ENCODE results near the gene KDM5B. TPM values are rescaled to one million over a fixed set of nuclear protein-coding genes. Genes with fewer than 3 reads are reported as not detected.
"Not testable (repeated sequence)": the region's sequence is repeated elsewhere in the genome, so short reads cannot be mapped to it uniquely, and the experiment has no call there.

The KDM5B gene
- total RNA-seq, 1 donor from 2014 or later = 14.6 TPM

GRCh38 chr1:202798260-202798659 is 10.0 kb downstream of the KDM5B start:
- intact Hi-C loops (cut with micrococcal nuclease) = no loop called here
- ATAC-seq = no peak

GRCh38 chr1:202796670-202797069 is 11.6 kb downstream of the KDM5B start:
- intact Hi-C loops (cut with micrococcal nuclease) = no loop called here
- DNase-seq (no peak), ATAC-seq (no peak)

More at GRCh38 chr1:202798260-202798659, 10.0 kb downstream of the KDM5B start:
- no peak for DNase-seq

- DNase-seq; intact Hi-C loops (cut with micrococcal nuclease); ATAC-seq: not testable (repeated sequence)
Measured at GRCh38 chr1:202794931-202795330, 13.3 kb downstream of the KDM5B start.

- intact Hi-C loops (cut with micrococcal nuclease) = no loop called here
- ATAC-seq (no peak), DNase-seq (no peak)
Measured at GRCh38 chr1:202794051-202794740, 14.0 kb downstream of the KDM5B start.

- ATAC-seq = no peak
- DNase-seq = no peak
- intact Hi-C loops (cut with micrococcal nuclease) = no loop called here
Measured at GRCh38 chr1:202791077-202791747, 17.0 kb downstream of the KDM5B start.

GRCh38 chr1:202788800-202789199 is 19.4 kb downstream of the KDM5B start:
- intact Hi-C loops (cut with micrococcal nuclease) = no loop called here
- ATAC-seq = no peak
- DNase-seq = no peak

- DNase-seq (no peak), ATAC-seq (no peak)
- intact Hi-C loops (cut with micrococcal nuclease) = no loop called here
Measured at GRCh38 chr1:202786804-202787203, 21.4 kb downstream of the KDM5B start.

- DNase-seq = no peak
- intact Hi-C loops (cut with micrococcal nuclease) = no loop called here
- ATAC-seq = no peak
Measured at GRCh38 chr1:202781180-202781579, 27.0 kb downstream of the KDM5B start.

- intact Hi-C loops (cut with micrococcal nuclease) = no loop called here
- DNase-seq (no peak), ATAC-seq (no peak)
Measured at GRCh38 chr1:202770135-202770534, 38.1 kb downstream of the KDM5B start.

- intact Hi-C loops (cut with micrococcal nuclease) = no loop called here
- DNase-seq (no peak), ATAC-seq (no peak)
Measured at GRCh38 chr1:202765721-202766120, 42.5 kb downstream of the KDM5B start.

- intact Hi-C loops (cut with micrococcal nuclease) = no loop called here
- DNase-seq = no peak
- ATAC-seq = no peak
Measured at GRCh38 chr1:202762019-202762418, 46.2 kb downstream of the KDM5B start.

- DNase-seq = no peak
- ATAC-seq = no peak
- intact Hi-C loops (cut with micrococcal nuclease) = no loop called here
Measured at GRCh38 chr1:202760589-202760988, 47.6 kb downstream of the KDM5B start.

- intact Hi-C loops (cut with micrococcal nuclease) = loop anchor here (10.0 kb wide), 1 partner anchor 238 kb away; no protein-coding TSS in a partner anchor
- DNase-seq (no peak), ATAC-seq (no peak)
Measured at GRCh38 chr1:202756391-202756790, 51.8 kb downstream of the KDM5B start.

- intact Hi-C loops (cut with micrococcal nuclease) = loop anchor here (10.0 kb wide), 1 partner anchor 241 kb away; no protein-coding TSS in a partner anchor
- no peak for DNase-seq
Measured at GRCh38 chr1:202754293-202754692, 53.9 kb downstream of the KDM5B start.

GRCh38 chr1:202752774-202753173 is 55.4 kb downstream of the KDM5B start:
- intact Hi-C loops (cut with micrococcal nuclease) = loop anchor here (10.0 kb wide), 1 partner anchor 242 kb away; no protein-coding TSS in a partner anchor
- ATAC-seq = no peak
- DNase-seq = no peak

More at GRCh38 chr1:202754293-202754692, 53.9 kb downstream of the KDM5B start:
- ATAC-seq = no peak

- no peak for DNase-seq
- no peak for ATAC-seq
- intact Hi-C loops (cut with micrococcal nuclease) = loop anchor here (10.0 kb wide), 1 partner anchor 244 kb away; no protein-coding TSS in a partner anchor
Measured at GRCh38 chr1:202750761-202751160, 57.5 kb downstream of the KDM5B start.

GRCh38 chr1:202750024-202750423 is 58.2 kb downstream of the KDM5B start:
- DNase-seq (no peak), ATAC-seq (no peak)
- intact Hi-C loops (cut with micrococcal nuclease) = loop anchor here (10.0 kb wide), 1 partner anchor 245 kb away; no protein-coding TSS in a partner anchor

GRCh38 chr1:202745323-202745888 is 62.8 kb downstream of the KDM5B start:
- ATAC-seq (no peak), DNase-seq (no peak)
- intact Hi-C loops (cut with micrococcal nuclease) = no loop called here

- intact Hi-C loops (cut with micrococcal nuclease); DNase-seq: not testable (repeated sequence)
Measured at GRCh38 chr1:202744770-202745169, 63.5 kb downstream of the KDM5B start.

GRCh38 chr1:202742496-202742895 is 65.7 kb downstream of the KDM5B start:
- ATAC-seq (no peak), DNase-seq (no peak)
- intact Hi-C loops (cut with micrococcal nuclease) = no loop called here

More at GRCh38 chr1:202744770-202745169, 63.5 kb downstream of the KDM5B start:
- not testable (repeated sequence) for ATAC-seq

All from left ventricle myocardium superior (tissue), 1 donor.